HL-60 (cell line): ENCODE data around the gene ATOX1.

Experiments used
- DNase-seq, 2 experiments: peaks; one replicate each; pipeline ENCODE4 v3.0.0-alpha.2; 2010 to 2020; ENCODE audit warnings: low read depth in 1 of 2, low spot score in 1 of 2
- H3K27ac ChIP-seq: fragments of 250-450 bp; sonication (Bioruptor Pico); replicated peaks from 2 replicates; pipeline ENCODE4 v1.5.1; 2020; ENCODE audit warnings: mild to moderate bottlenecking, moderate library complexity
- H3K27me3 ChIP-seq: fragments of 250-450 bp; sonication (Bioruptor Pico); 2 replicates; pipeline ENCODE4 v1.5.1; 2021; ENCODE audit warnings: mild to moderate bottlenecking, moderate library complexity; ENCODE audit not compliant: insufficient read depth, poor library complexity, severe bottlenecking
- H3K4me3 ChIP-seq: replicated peaks from 2 replicates; pipeline ENCODE4 v1.5.1; 2011; ENCODE audit warnings: mild to moderate bottlenecking, control low read depth, low read length; ENCODE audit not compliant: insufficient read depth
- CTCF ChIP-seq: IDR thresholded peaks from one replicate; pipeline ENCODE4 v1.5.1; 2011; ENCODE audit warnings: low read length, control low read depth, inconsistent platforms; ENCODE audit not compliant: insufficient read depth
- GABPA ChIP-seq: IDR thresholded peaks from 2 replicates; pipeline ENCODE4 v1.6.1; 2012; ENCODE audit warnings: low read depth
- POLR2AphosphoS5 ChIP-seq: IDR thresholded peaks from 2 replicates; pipeline ENCODE4 v1.6.1; 2012; ENCODE audit warnings: low read depth
- SPI1 ChIP-seq: IDR thresholded peaks from 2 replicates; pipeline ENCODE4 v1.6.1; 2012; ENCODE audit warnings: low read depth, mild to moderate bottlenecking, borderline replicate concordance
- TF ChIP-seq, protein P1 (sequence below): IDR thresholded peaks from 2 replicates; pipeline ENCODE4 v1.6.1; 2012; ENCODE audit warnings: low read depth; ENCODE audit not compliant: insufficient replicate concordance

Gene ATOX1

DNA sequence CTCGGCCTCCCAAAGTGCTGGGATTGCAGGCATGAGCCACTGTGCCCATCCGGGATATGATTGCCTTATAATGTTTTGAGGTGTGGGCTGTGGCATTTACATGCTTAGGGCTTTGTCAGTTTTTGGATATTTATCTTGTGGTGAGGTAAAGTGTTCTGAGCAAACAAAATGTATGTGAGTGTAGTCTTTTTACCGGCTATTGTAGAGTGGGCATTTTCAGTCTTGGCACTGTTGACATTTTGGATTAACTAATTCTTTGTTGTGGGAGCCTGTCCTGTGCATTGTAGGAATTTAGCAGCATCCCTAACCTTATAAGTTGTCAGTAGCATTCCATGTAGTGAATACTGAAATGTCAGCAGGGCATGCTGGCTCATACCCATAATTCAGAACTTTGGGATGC lies 34.9 kb upstream of the ATOX1 start:
- Histone ChIP-seq H3K27me3 (no peaks in the 10 kb centered on the region), H3K27ac (no peak overlapping the region), H3K4me3 (no peak overlapping the region)
- no peak for TF ChIP-seq GABPA
- TF ChIP-seq POLR2AphosphoS5: no peak
- TF ChIP-seq CTCF: no peak
- TF ChIP-seq SPI1: no peak
- TF ChIP-seq, protein P1, sequence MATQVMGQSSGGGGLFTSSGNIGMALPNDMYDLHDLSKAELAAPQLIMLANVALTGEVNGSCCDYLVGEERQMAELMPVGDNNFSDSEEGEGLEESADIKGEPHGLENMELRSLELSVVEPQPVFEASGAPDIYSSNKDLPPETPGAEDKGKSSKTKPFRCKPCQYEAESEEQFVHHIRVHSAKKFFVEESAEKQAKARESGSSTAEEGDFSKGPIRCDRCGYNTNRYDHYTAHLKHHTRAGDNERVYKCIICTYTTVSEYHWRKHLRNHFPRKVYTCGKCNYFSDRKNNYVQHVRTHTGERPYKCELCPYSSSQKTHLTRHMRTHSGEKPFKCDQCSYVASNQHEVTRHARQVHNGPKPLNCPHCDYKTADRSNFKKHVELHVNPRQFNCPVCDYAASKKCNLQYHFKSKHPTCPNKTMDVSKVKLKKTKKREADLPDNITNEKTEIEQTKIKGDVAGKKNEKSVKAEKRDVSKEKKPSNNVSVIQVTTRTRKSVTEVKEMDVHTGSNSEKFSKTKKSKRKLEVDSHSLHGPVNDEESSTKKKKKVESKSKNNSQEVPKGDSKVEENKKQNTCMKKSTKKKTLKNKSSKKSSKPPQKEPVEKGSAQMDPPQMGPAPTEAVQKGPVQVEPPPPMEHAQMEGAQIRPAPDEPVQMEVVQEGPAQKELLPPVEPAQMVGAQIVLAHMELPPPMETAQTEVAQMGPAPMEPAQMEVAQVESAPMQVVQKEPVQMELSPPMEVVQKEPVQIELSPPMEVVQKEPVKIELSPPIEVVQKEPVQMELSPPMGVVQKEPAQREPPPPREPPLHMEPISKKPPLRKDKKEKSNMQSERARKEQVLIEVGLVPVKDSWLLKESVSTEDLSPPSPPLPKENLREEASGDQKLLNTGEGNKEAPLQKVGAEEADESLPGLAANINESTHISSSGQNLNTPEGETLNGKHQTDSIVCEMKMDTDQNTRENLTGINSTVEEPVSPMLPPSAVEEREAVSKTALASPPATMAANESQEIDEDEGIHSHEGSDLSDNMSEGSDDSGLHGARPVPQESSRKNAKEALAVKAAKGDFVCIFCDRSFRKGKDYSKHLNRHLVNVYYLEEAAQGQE: no peak
- DNase-seq: no peak

DNA sequence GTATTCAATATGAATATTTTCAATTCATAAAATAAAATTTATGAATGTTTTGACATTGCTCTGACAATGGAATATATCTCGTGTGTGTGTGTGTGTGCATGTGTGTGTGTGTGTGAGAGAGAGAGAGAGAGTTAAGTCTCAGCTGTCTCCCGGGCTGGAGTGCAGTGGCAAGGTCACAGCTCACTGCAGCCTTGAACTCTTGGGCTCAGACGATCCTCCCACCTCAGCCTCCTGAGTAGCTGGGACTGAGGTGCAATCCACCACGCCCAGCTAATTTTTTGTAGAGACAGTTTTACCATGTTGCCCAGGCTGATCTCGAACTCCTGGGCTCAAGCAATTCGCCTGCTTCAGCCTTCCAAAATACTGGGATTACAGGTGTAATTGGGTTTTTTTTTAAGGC lies 29.4 kb upstream of the ATOX1 start:
- no peaks in the 10 kb centered on the region for H3K27me3 ChIP-seq
- no peak overlapping the region for H3K4me3 ChIP-seq
- H3K27ac ChIP-seq: no peak overlapping the region
- no peak for DNase-seq
- TF ChIP-seq POLR2AphosphoS5 (no peak), GABPA (no peak), SPI1 (no peak), CTCF (no peak)
- TF ChIP-seq, protein P1: no peak

GRCh38 chr5:151786468-151786867 lies 28.0 kb upstream of the ATOX1 start:
- no peaks in the 10 kb centered on the region for H3K27me3 ChIP-seq
- DNase-seq: no peak
- TF ChIP-seq, protein P1: no peak
- TF ChIP-seq SPI1 (no peak), GABPA (no peak), POLR2AphosphoS5 (no peak), CTCF (no peak)
- H3K27ac ChIP-seq: no peak overlapping the region
- H3K4me3 ChIP-seq: no peak overlapping the region
